Fibroblast of mammary gland (primary cell): ENCODE results near the gene NINJ2.

ENCODE experiments used
- DNase-seq: peaks from one replicate; pipeline ENCODE4 v3.0.0-alpha.2; 2010; ENCODE audit warnings: low read depth
- H3K4me3 ChIP-seq: 2 replicates; pipeline ENCODE4 v1.5.1; 2011; ENCODE audit warnings: low read depth, mild to moderate bottlenecking, low read length, moderate library complexity; ENCODE audit not compliant: control insufficient read depth
- TF ChIP-seq, protein P1 (sequence below): conservative IDR thresholded peaks from 2 replicates; pipeline ENCODE4 v1.5.1; 2011; ENCODE audit warnings: low read depth, low read length, inconsistent platforms; ENCODE audit not compliant: control insufficient read depth, insufficient read depth

NINJ2 gene

GRCh38 chr12:576615-577110 is 86.6 kb downstream of the NINJ2 start:
- no peak overlapping the region for H3K4me3 ChIP-seq
- TF ChIP-seq, protein P1, sequence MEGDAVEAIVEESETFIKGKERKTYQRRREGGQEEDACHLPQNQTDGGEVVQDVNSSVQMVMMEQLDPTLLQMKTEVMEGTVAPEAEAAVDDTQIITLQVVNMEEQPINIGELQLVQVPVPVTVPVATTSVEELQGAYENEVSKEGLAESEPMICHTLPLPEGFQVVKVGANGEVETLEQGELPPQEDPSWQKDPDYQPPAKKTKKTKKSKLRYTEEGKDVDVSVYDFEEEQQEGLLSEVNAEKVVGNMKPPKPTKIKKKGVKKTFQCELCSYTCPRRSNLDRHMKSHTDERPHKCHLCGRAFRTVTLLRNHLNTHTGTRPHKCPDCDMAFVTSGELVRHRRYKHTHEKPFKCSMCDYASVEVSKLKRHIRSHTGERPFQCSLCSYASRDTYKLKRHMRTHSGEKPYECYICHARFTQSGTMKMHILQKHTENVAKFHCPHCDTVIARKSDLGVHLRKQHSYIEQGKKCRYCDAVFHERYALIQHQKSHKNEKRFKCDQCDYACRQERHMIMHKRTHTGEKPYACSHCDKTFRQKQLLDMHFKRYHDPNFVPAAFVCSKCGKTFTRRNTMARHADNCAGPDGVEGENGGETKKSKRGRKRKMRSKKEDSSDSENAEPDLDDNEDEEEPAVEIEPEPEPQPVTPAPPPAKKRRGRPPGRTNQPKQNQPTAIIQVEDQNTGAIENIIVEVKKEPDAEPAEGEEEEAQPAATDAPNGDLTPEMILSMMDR: no peak
- DNase-seq: no peak

GRCh38 chr12:575948-576614 is 87.2 kb downstream of the NINJ2 start:
- H3K4me3 ChIP-seq: no peak overlapping the region
- DNase-seq: peak; percentile 58
- TF ChIP-seq, protein P1: peak; percentile 56

DNA sequence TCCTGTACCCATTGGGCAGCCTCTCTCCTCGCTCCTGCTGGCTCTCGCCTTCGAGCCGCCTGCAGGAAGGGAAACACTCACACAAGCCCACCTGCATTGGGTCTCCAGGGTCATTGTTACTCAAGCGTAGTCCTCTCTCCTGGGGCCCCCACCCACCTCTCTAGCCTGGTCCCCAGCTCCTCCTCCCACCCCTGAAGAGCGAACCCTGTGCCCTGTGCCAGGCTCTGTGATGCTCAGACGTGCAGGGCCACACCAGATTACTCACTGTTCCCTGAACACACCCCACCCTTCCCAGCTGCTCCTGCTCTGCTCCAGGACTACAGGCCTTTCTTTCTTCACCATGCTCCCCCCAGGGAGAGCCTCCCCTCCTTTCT is 88.1 kb downstream of the NINJ2 start:
- TF ChIP-seq, protein P1: no peak
- DNase-seq: peak; percentile 51
- H3K4me3 ChIP-seq: no peak overlapping the region

GRCh38 chr12:574475-575128 is 88.6 kb downstream of the NINJ2 start:
- TF ChIP-seq, protein P1: no peak
- DNase-seq: peak; percentile 62
- H3K4me3 ChIP-seq: no peak overlapping the region

- TF ChIP-seq, protein P1: no peak
- no peak for DNase-seq
- H3K4me3 ChIP-seq: no peak overlapping the region
Measured at GRCh38 chr12:573232-573631, 90.0 kb downstream of the NINJ2 start.

DNA sequence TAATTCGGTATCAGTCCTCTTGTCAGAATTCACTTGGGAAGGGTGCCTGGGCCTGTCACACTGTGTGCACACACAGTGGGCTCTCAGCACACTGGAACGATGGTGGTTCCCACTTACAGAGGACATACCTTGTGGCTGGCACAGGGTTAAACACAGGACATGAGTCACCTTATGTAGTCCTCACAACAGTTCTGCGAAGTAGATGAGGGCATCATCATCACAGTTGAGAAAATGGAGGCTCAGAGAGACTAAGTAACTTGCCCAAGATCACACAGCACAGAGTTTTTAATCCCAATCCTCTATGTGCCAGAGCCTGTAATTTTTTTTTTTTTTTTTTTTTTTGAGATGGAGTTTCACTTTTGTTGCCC is 90.7 kb downstream of the NINJ2 start:
- TF ChIP-seq, protein P1: no peak
- H3K4me3 ChIP-seq: no peak overlapping the region
- peak; percentile 47 for DNase-seq
